Astrocyte (in vitro differentiated cells and primary cell): ENCODE results near the gene SLC22A4. TPM values are rescaled to one million over a fixed set of nuclear protein-coding genes. Genes with fewer than 3 reads are reported as not detected.

Experiments used
- DNase-seq: peaks from one replicate; pipeline ENCODE4 v3.0.0-alpha.2; 2010; ENCODE audit warnings: low read depth
- FAIRE-seq: peaks from 2 replicates; lab custom pipeline; 2011; peaks lifted over from hg19 to GRCh38; lab: Jason Lieb, UNC
- H2AFZ ChIP-seq: 2 replicates; pipeline ENCODE4 v1.6.0; 2012; ENCODE audit warnings: low read depth, low read length, inconsistent platforms
- H3K27ac ChIP-seq: 2 replicates; pipeline ENCODE4 v1.5.1; 2011; ENCODE audit warnings: low read depth, low read length, inconsistent platforms
- H3K27me3 ChIP-seq: 2 replicates; pipeline ENCODE4 v1.6.0; 2011; ENCODE audit warnings: low read length, inconsistent platforms; ENCODE audit not compliant: insufficient read depth
- H3K36me3 ChIP-seq: 2 replicates; pipeline ENCODE4 v1.5.1; 2011; ENCODE audit warnings: low read length, inconsistent platforms; ENCODE audit not compliant: insufficient read depth
- H3K4me1 ChIP-seq: 2 replicates; pipeline ENCODE4 v1.5.1; 2011; ENCODE audit warnings: low read length, inconsistent platforms; ENCODE audit not compliant: insufficient read depth
- H3K4me2 ChIP-seq: 2 replicates; pipeline ENCODE4 v1.6.0; 2012; ENCODE audit warnings: low read length, inconsistent platforms
- H3K4me3 ChIP-seq: 2 replicates; pipeline ENCODE4 v1.5.1; 2011; ENCODE audit warnings: low read depth, mild to moderate bottlenecking, low read length, inconsistent platforms; ENCODE audit not compliant: insufficient read depth
- H3K79me2 ChIP-seq: 2 replicates; pipeline ENCODE4 v1.6.0; 2012; ENCODE audit warnings: mild to moderate bottlenecking, low read length, inconsistent platforms; ENCODE audit not compliant: insufficient read depth
- H3K9ac ChIP-seq: 2 replicates; pipeline ENCODE4 v1.6.0; 2012; ENCODE audit warnings: mild to moderate bottlenecking, low read length, inconsistent platforms
- H3K9me3 ChIP-seq: 2 replicates; pipeline ENCODE4 v1.5.1; 2012; ENCODE audit warnings: low read depth, mild to moderate bottlenecking, low read length, inconsistent platforms; ENCODE audit not compliant: insufficient read depth
- H4K20me1 ChIP-seq: 2 replicates; pipeline ENCODE4 v1.6.0; 2012; ENCODE audit warnings: low read length, inconsistent platforms; ENCODE audit not compliant: insufficient read depth
- H3K27ac Mint-ChIP-seq: one replicate; pipeline ENCODE4 v1.8.0; 2021; ENCODE audit warnings: mild to moderate bottlenecking, mixed read lengths; ENCODE audit not compliant: unreplicated experiment
- H3K27me3 Mint-ChIP-seq: one replicate; pipeline ENCODE4 v1.8.0; 2021; ENCODE audit warnings: low read depth, mixed read lengths; ENCODE audit not compliant: unreplicated experiment
- H3K36me3 Mint-ChIP-seq: one replicate; pipeline ENCODE4 v1.8.0; 2021; ENCODE audit warnings: low read depth, mixed read lengths; ENCODE audit not compliant: unreplicated experiment
- H3K4me1 Mint-ChIP-seq: one replicate; pipeline ENCODE4 v1.8.0; 2021; ENCODE audit warnings: low read depth, mixed read lengths; ENCODE audit not compliant: unreplicated experiment
- H3K4me3 Mint-ChIP-seq: one replicate; pipeline ENCODE4 v1.8.0; 2021; ENCODE audit warnings: mild to moderate bottlenecking, moderate library complexity, mixed read lengths; ENCODE audit not compliant: unreplicated experiment
- H3K9me3 Mint-ChIP-seq: one replicate; pipeline ENCODE4 v1.8.0; 2021; ENCODE audit warnings: mild to moderate bottlenecking, mixed read lengths; ENCODE audit not compliant: unreplicated experiment
- EZH2 ChIP-seq: IDR thresholded peaks from 2 replicates; pipeline ENCODE4 v1.6.1; 2012; ENCODE audit warnings: mild to moderate bottlenecking, low read length, inconsistent platforms; ENCODE audit not compliant: insufficient read depth
- total RNA-seq: library from RNA; stranded (reverse); gene quantifications from 2 replicates; pipeline ENCODE4 v1.2.1, GENCODE V29; 2021
- TF ChIP-seq, protein P1 (sequence below): IDR thresholded peaks from 2 replicates; pipeline ENCODE4 v1.5.1; 2011; ENCODE audit warnings: low read depth, mild to moderate bottlenecking, inconsistent platforms, low read length, moderate library complexity; ENCODE audit not compliant: insufficient read depth

The SLC22A4 gene
- total RNA-seq, 1 donor from 2014 or later = 4.5 TPM

GRCh38 chr5:132389585-132390286 lies 95.5 kb downstream of the SLC22A4 start:
- H3K79me2 ChIP-seq = no peaks in the 10 kb centered on the region
- Mint-ChIP-seq H3K36me3 (peaks cover 6% of the 10 kb centered on the region), H3K4me1 (peaks cover 53% of the 10 kb centered on the region), H3K4me3 (peak overlapping the region; percentile 34), H3K27me3 (peaks cover 2% of the 10 kb centered on the region), H3K9me3 (no peaks in the 10 kb centered on the region), H3K27ac (peak overlapping the region; percentile 98)
- H3K4me2 ChIP-seq = peak overlapping the region; percentile 82
- TF ChIP-seq, protein P1, sequence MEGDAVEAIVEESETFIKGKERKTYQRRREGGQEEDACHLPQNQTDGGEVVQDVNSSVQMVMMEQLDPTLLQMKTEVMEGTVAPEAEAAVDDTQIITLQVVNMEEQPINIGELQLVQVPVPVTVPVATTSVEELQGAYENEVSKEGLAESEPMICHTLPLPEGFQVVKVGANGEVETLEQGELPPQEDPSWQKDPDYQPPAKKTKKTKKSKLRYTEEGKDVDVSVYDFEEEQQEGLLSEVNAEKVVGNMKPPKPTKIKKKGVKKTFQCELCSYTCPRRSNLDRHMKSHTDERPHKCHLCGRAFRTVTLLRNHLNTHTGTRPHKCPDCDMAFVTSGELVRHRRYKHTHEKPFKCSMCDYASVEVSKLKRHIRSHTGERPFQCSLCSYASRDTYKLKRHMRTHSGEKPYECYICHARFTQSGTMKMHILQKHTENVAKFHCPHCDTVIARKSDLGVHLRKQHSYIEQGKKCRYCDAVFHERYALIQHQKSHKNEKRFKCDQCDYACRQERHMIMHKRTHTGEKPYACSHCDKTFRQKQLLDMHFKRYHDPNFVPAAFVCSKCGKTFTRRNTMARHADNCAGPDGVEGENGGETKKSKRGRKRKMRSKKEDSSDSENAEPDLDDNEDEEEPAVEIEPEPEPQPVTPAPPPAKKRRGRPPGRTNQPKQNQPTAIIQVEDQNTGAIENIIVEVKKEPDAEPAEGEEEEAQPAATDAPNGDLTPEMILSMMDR = no peak
- no peak for TF ChIP-seq EZH2
- no peak overlapping the region for H2AFZ ChIP-seq
- FAIRE-seq (peak; percentile 100), DNase-seq (peak; percentile 100)
- peak overlapping the region; percentile 5 for H3K4me3 ChIP-seq
- H3K36me3 ChIP-seq = no peaks in the 10 kb centered on the region
- H3K9me3 ChIP-seq = no peaks in the 10 kb centered on the region
- H3K27me3 ChIP-seq = no peaks in the 10 kb centered on the region
- no peaks in the 10 kb centered on the region for H4K20me1 ChIP-seq
- H3K9ac ChIP-seq = peak overlapping the region; percentile 75
- peaks cover 43% of the 10 kb centered on the region for H3K4me1 ChIP-seq
- H3K27ac ChIP-seq = peak overlapping the region; percentile 92

DNA sequence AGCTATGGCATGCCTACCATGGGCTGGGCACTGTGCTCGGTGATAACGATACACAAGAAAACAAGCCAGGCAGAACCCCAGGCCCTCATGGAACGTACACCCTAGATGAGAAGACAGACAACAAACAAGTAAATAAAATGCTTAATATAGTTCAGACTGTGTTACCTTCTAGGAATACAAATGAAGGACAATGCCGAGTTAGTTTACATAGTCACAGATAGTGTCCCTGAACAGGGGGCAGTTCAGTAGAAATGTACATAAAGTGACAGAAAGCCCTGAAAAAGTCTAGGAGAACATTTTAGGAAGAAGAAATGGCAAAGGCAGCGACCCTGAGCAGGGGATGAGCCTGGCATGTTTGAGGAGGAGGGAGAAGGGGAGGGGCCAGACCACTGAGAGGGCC lies 97.1 kb downstream of the SLC22A4 start:
- H3K4me1 ChIP-seq = peaks cover 37% of the 10 kb centered on the region
- H3K4me3 ChIP-seq = no peak overlapping the region
- H3K4me2 ChIP-seq = no peak overlapping the region
- TF ChIP-seq, protein P1 = no peak
- no peak for TF ChIP-seq EZH2
- H3K27me3 ChIP-seq = no peaks in the 10 kb centered on the region
- Mint-ChIP-seq H3K9me3 (no peaks in the 10 kb centered on the region), H3K27me3 (peaks cover 4% of the 10 kb centered on the region), H3K27ac (peak overlapping the region; percentile 44), H3K4me3 (no peak overlapping the region), H3K36me3 (peaks cover 14% of the 10 kb centered on the region), H3K4me1 (peaks cover 48% of the 10 kb centered on the region)
- no peak overlapping the region for H3K9ac ChIP-seq
- no peaks in the 10 kb centered on the region for H3K9me3 ChIP-seq
- FAIRE-seq = no peak
- no peaks in the 10 kb centered on the region for H4K20me1 ChIP-seq
- no peak for DNase-seq
- H2AFZ ChIP-seq = no peak overlapping the region
- H3K27ac ChIP-seq = no peak overlapping the region
- H3K79me2 ChIP-seq = no peaks in the 10 kb centered on the region
- no peaks in the 10 kb centered on the region for H3K36me3 ChIP-seq

DNA sequence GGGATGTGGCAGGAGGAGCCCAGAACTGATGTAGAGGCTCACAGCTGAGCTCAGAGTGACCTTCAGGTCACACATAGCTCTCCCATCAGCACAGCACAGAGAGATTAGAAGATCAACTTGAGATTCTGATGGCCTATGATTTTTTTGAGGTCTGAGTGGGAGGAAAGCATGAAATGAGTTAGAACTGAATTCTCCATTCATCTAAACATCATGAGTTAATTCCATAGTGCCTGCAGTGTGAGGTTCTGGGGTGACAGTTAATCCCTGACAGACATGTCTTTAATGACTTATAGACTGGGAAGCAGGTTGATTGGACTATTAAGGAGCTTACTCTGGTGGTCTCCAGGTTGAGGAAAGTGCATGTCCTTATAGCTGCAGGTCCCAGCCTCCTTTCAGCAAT lies 97.7 kb downstream of the SLC22A4 start:
- H3K9ac ChIP-seq = no peak overlapping the region
- Mint-ChIP-seq H3K27me3 (peaks cover 4% of the 10 kb centered on the region), H3K4me1 (peaks cover 50% of the 10 kb centered on the region), H3K4me3 (no peak overlapping the region), H3K9me3 (no peaks in the 10 kb centered on the region), H3K36me3 (peaks cover 14% of the 10 kb centered on the region), H3K27ac (no peak overlapping the region)
- no peak overlapping the region for H3K4me3 ChIP-seq
- no peak overlapping the region for H3K27ac ChIP-seq
- peaks cover 35% of the 10 kb centered on the region for H3K4me1 ChIP-seq
- no peaks in the 10 kb centered on the region for H3K9me3 ChIP-seq
- no peaks in the 10 kb centered on the region for H4K20me1 ChIP-seq
- H3K79me2 ChIP-seq = no peaks in the 10 kb centered on the region
- DNase-seq = no peak
- no peak for FAIRE-seq
- TF ChIP-seq, protein P1 = no peak
- TF ChIP-seq EZH2 = no peak
- no peaks in the 10 kb centered on the region for H3K36me3 ChIP-seq
- no peak overlapping the region for H2AFZ ChIP-seq
- no peak overlapping the region for H3K4me2 ChIP-seq
- no peaks in the 10 kb centered on the region for H3K27me3 ChIP-seq
